Measurements from ENCODE around the gene SRC. TPM values are rescaled to one million over a fixed set of nuclear protein-coding genes. Genes with fewer than 3 reads are reported as not detected.

The SRC gene
- total RNA-seq, 1 experiment from 2014 or later: 42.3 TPM

GRCh38 chr20:37416848-37417616 is 71.1 kb downstream of the SRC start:
- Histone ChIP-seq H3K9me3 (ENCODE audit: control insufficient read depth in 1 of 2, insufficient read depth in 1 of 2, low read depth in 1 of 2, low read length in 2 of 2) (no peaks in the 10 kb centered on the region), H3K36me3 (ENCODE audit: control insufficient read depth in 1 of 2, insufficient read depth in 2 of 2, low read length in 2 of 2) (no peaks in the 10 kb centered on the region), H3K4me3 (replicated peaks in 1 of 2; ENCODE audit: low read depth in 1 of 2, low read length in 2 of 2) (no peak overlapping the region), H3K4me2 (ENCODE audit: low read length) (no peak overlapping the region), H3K9ac (ENCODE audit: low read length) (no peak overlapping the region), H3K79me2 (ENCODE audit: insufficient read depth, low read length) (no peaks in the 10 kb centered on the region), H4K20me1 (ENCODE audit: insufficient read depth) (no peaks in the 10 kb centered on the region), H3K27ac (ENCODE audit: low read depth, low read length) (no peak overlapping the region), H2AFZ (ENCODE audit: low read depth, low read length, poor library complexity, severe bottlenecking) (no peak overlapping the region), H3K4me1 (ENCODE audit: control insufficient read depth in 1 of 2, insufficient read depth in 2 of 2, low read length in 2 of 2) (no peaks in the 10 kb centered on the region), H3K9me2 (ENCODE audit: insufficient read depth) (no peaks in the 10 kb centered on the region), H3K27me3 (ENCODE audit: insufficient read depth, low read length) (peaks cover 15% of the 10 kb centered on the region; the same call in 1 of the 2 replicates)
- RAD21 ChIA-PET (ENCODE audit: low non-redundant PET in 1 of 2, low total read pairs in 2 of 2, uncharacterized antibody in 2 of 2, unreplicated experiment in 2 of 2): no interaction called here
- DNase-seq (ENCODE audit: low read depth, low spot score) (no peak), ATAC-seq (no peak)
- TF ChIP-seq SP1 (IDR thresholded peaks at IDR 0.05; ENCODE audit: low read depth) (no peak), CTCF (IDR thresholded peaks at IDR 0.05 in 2 of 3, conservative IDR thresholded peaks at IDR 0.05 in 1 of 3; ENCODE audit: borderline replicate concordance in 1 of 3, insufficient read depth in 1 of 3, low read depth in 2 of 3, low read length in 2 of 3) (no peak), REST (IDR thresholded peaks at IDR 0.05; ENCODE audit: low read depth) (no peak), CEBPB (IDR thresholded peaks at IDR 0.05; ENCODE audit: low read depth) (no peak), POLR2AphosphoS5 (IDR thresholded peaks at IDR 0.05; ENCODE audit: low read depth, low read length) (no peak), RAD21 (IDR thresholded peaks at IDR 0.05; ENCODE audit: low read depth) (no peak), YY1 (IDR thresholded peaks at IDR 0.05; ENCODE audit: extremely low read depth, insufficient replicate concordance, low read depth, low read length) (no peak), TCF7L2 (IDR thresholded peaks at IDR 0.05; ENCODE audit: borderline replicate concordance, extremely low read depth, insufficient read depth, insufficient read length) (no peak), EZH2 (IDR thresholded peaks at IDR 0.05) (no peak), ZFX (IDR thresholded peaks at IDR 0.05) (no peak), FOSL1 (IDR thresholded peaks at IDR 0.05; ENCODE audit: low read depth) (no peak), CBX3 (IDR thresholded peaks at IDR 0.05; ENCODE audit: low read depth) (no peak), POLR2A (IDR thresholded peaks at IDR 0.05; ENCODE audit: borderline replicate concordance, extremely low read depth, insufficient read depth, insufficient read length) (no peak), SRF (IDR thresholded peaks at IDR 0.05; ENCODE audit: low read depth) (no peak), JUND (IDR thresholded peaks at IDR 0.05) (no peak), EZH2phosphoT487 (IDR thresholded peaks at IDR 0.05; ENCODE audit: borderline replicate concordance) (no peak), ELF1 (IDR thresholded peaks at IDR 0.05; ENCODE audit: borderline replicate concordance, low read depth) (no peak)
- TF ChIP-seq, protein P1, sequence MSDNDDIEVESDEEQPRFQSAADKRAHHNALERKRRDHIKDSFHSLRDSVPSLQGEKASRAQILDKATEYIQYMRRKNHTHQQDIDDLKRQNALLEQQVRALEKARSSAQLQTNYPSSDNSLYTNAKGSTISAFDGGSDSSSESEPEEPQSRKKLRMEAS (IDR thresholded peaks at IDR 0.05): no peak
- CTCF ChIA-PET: no interaction called here
- intact Hi-C loops (cut with micrococcal nuclease): no loop called here
- BruUV-seq (replicated peaks): no TSS peak
- POLR2A ChIA-PET: no interaction called here

Measured in HCT116 (cell line).